Liver (tissue), 9 donors: Measurements from ENCODE around the gene PTRH2. TPM values are rescaled to one million over a fixed set of nuclear protein-coding genes. Genes with fewer than 3 reads are reported as not detected.

Source experiments
- DNase-seq: peaks from one replicate; pipeline ENCODE4 v3.0.0-alpha.2; 2017; ENCODE audit warnings: low spot score
- H3K27ac ChIP-seq, 2 donors: one replicate each; pipeline ENCODE4 v1.7.0; 2013; ENCODE audit warnings: inconsistent platforms in 2 of 2, low read length in 2 of 2, control low read depth in 1 of 2, low read depth in 1 of 2, mild to moderate bottlenecking in 1 of 2
- H3K27me3 ChIP-seq, 4 donors: one replicate each; pipeline versions ENCODE4 v1.6.1 to v1.7.0; 2013; ENCODE audit warnings: low read length in 3 of 4, inconsistent platforms in 1 of 4, mild to moderate bottlenecking in 1 of 4, moderate library complexity in 1 of 4; ENCODE audit not compliant: control insufficient read depth in 4 of 4, insufficient read depth in 4 of 4
- H3K36me3 ChIP-seq, 4 donors: one replicate each; pipeline versions ENCODE4 v1.6.1 to v1.7.0; 2013; ENCODE audit warnings: low read length in 3 of 4, mild to moderate bottlenecking in 3 of 4, low read depth in 1 of 4, moderate library complexity in 1 of 4; ENCODE audit not compliant: control insufficient read depth in 4 of 4, insufficient read depth in 3 of 4
- H3K4me1 ChIP-seq, 4 donors: one replicate each; pipeline versions ENCODE4 v1.6.1 to v1.7.0; 2013; ENCODE audit warnings: low read length in 3 of 4, mild to moderate bottlenecking in 3 of 4, moderate library complexity in 1 of 4; ENCODE audit not compliant: control insufficient read depth in 4 of 4, insufficient read depth in 4 of 4
- H3K4me3 ChIP-seq, 3 donors: one replicate each; pipeline versions ENCODE4 v1.6.1 to v1.7.0; 2013; ENCODE audit warnings: low read length in 3 of 3, control low read depth in 1 of 3, low read depth in 1 of 3, mild to moderate bottlenecking in 1 of 3
- H3K9ac ChIP-seq, 2 donors: one replicate each; pipeline ENCODE4 v1.7.0; 2013; ENCODE audit warnings: low read length in 2 of 2, mild to moderate bottlenecking in 2 of 2, moderate library complexity in 2 of 2, control low read depth in 1 of 2, low read depth in 1 of 2
- H3K9me3 ChIP-seq, 4 donors: one replicate each; pipeline versions ENCODE4 v1.6.1 to v1.7.0; 2013; ENCODE audit warnings: low read length in 3 of 4; ENCODE audit not compliant: control insufficient read depth in 4 of 4
- EGR1 ChIP-seq, 2 donors: IDR thresholded peaks; 2 replicates each; pipeline ENCODE4 v1.6.1; 2016 to 2018; ENCODE audit warnings: antibody characterized with exemption in 2 of 2, low read depth in 2 of 2
- FOXA1 ChIP-seq: IDR thresholded peaks from 2 replicates; pipeline ENCODE4 v1.6.1; 2016; ENCODE audit warnings: antibody characterized with exemption
- GABPA ChIP-seq, 2 donors: IDR thresholded peaks in 1 of 2; conservative IDR thresholded peaks in 1 of 2; 2 replicates each; pipeline ENCODE4 v1.6.1; 2016; ENCODE audit warnings: antibody characterized with exemption in 2 of 2, mild to moderate bottlenecking in 1 of 2, moderate library complexity in 1 of 2
- HNF4G ChIP-seq: IDR thresholded peaks from 2 replicates; pipeline ENCODE4 v1.6.1; 2016; ENCODE audit warnings: antibody characterized with exemption
- JUND ChIP-seq, 2 donors: IDR thresholded peaks; 2 replicates each; pipeline ENCODE4 v1.6.1; 2016; ENCODE audit warnings: antibody characterized with exemption in 2 of 2
- RAD21 ChIP-seq, 2 donors: IDR thresholded peaks; 2 replicates each; pipeline ENCODE4 v1.6.1; 2016; ENCODE audit warnings: antibody characterized with exemption in 2 of 2, mild to moderate bottlenecking in 2 of 2
- RXRA ChIP-seq, 2 donors: IDR thresholded peaks; 2 replicates each; pipeline ENCODE4 v1.6.1; 2017 to 2018; ENCODE audit warnings: antibody characterized with exemption in 2 of 2, mild to moderate bottlenecking in 1 of 2
- SP1 ChIP-seq: IDR thresholded peaks from 2 replicates; pipeline ENCODE4 v1.6.1; 2018; ENCODE audit warnings: antibody characterized with exemption, mild to moderate bottlenecking
- TAF1 ChIP-seq: conservative IDR thresholded peaks from 2 replicates; pipeline ENCODE4 v1.6.1; 2016; ENCODE audit warnings: antibody characterized with exemption, mild to moderate bottlenecking
- YY1 ChIP-seq: IDR thresholded peaks from 2 replicates; pipeline ENCODE4 v1.6.1; 2016; ENCODE audit warnings: antibody characterized with exemption, mild to moderate bottlenecking
- WGBS: extraction: QIAGEN DNeasy Blood & Tissue Kit; methylation state at CpG from one replicate; pipeline ENCODE4 v1.1.7; 2013; 5-methylcytosine and 5-hydroxymethylcytosine counted together
- polyA plus RNA-seq, 2 donors: library from polyadenylated mRNA; stranded (reverse) in 1 of 2; unstranded in 1 of 2; fragments of 200-250 nt in 1 of 2; fragments of >200 nt in 1 of 2; fragmentation: Nextera tagmentation in 1 of 2; extraction: Ambion mirVana in 1 of 2; gene quantifications; one replicate each; pipeline versions ENCODE4 v1.2.1 to v1.2.3, GENCODE V29; 2013 to 2015
- total RNA-seq, 2 donors: library from RNA; depleted of rRNA; stranded (reverse); fragments of >200 nt; gene quantifications; one replicate each; pipeline ENCODE4 v1.2.3, GENCODE V29; 2014
- TF ChIP-seq, protein P1 (sequence below): IDR thresholded peaks from 2 replicates; pipeline ENCODE4 v1.6.1; 2016; ENCODE audit warnings: antibody characterized with exemption, mild to moderate bottlenecking
- TF ChIP-seq, protein P2 (sequence below): IDR thresholded peaks from 2 replicates; pipeline ENCODE4 v1.6.1; 2016; ENCODE audit warnings: antibody characterized with exemption
- TF ChIP-seq, protein P3 (sequence below): IDR thresholded peaks from 2 replicates; pipeline ENCODE4 v1.6.1; 2016; ENCODE audit warnings: antibody characterized with exemption
- donor health status: healthy.
- donor health status: healthy.
- donor health status: healthy.
- donor health status: healthy.
- donor health status: healthy.

The PTRH2 gene
- total and polyA plus RNA-seq, 4 donors = 9.7 to 39.1 (median 23.1) TPM

DNA sequence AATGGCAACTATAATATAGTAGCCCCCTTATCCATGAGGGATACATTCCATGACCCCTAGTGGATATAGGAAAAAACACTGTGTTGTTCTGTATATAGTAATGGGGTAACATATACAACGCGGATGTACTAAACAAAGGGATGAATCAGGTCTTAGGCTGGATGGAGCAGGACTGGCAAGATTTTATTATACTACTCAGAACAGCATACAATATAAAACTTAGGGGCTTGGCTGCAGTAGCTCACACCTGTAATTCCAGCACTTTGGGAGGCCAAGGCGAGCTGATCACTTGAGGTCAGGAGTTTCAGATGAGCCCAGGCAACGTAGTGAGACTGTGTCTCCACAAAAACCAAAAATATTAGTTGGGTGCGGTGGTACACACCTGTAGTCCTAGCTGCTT is 27.0 kb upstream of the PTRH2 start:
- Histone ChIP-seq H3K9me3 (no peaks in the 10 kb centered on the region), H3K36me3 (peaks cover 3 to 15% (median 11%) of the 10 kb centered on the region in 4 donors), H3K27ac (no peak overlapping the region), H3K4me3 (no peak overlapping the region), H3K9ac (no peak overlapping the region), H3K4me1 (no peaks in the 10 kb centered on the region), H3K27me3 (no peaks in the 10 kb centered on the region)
- no peak for TF ChIP-seq TAF1
- TF ChIP-seq, protein P1, sequence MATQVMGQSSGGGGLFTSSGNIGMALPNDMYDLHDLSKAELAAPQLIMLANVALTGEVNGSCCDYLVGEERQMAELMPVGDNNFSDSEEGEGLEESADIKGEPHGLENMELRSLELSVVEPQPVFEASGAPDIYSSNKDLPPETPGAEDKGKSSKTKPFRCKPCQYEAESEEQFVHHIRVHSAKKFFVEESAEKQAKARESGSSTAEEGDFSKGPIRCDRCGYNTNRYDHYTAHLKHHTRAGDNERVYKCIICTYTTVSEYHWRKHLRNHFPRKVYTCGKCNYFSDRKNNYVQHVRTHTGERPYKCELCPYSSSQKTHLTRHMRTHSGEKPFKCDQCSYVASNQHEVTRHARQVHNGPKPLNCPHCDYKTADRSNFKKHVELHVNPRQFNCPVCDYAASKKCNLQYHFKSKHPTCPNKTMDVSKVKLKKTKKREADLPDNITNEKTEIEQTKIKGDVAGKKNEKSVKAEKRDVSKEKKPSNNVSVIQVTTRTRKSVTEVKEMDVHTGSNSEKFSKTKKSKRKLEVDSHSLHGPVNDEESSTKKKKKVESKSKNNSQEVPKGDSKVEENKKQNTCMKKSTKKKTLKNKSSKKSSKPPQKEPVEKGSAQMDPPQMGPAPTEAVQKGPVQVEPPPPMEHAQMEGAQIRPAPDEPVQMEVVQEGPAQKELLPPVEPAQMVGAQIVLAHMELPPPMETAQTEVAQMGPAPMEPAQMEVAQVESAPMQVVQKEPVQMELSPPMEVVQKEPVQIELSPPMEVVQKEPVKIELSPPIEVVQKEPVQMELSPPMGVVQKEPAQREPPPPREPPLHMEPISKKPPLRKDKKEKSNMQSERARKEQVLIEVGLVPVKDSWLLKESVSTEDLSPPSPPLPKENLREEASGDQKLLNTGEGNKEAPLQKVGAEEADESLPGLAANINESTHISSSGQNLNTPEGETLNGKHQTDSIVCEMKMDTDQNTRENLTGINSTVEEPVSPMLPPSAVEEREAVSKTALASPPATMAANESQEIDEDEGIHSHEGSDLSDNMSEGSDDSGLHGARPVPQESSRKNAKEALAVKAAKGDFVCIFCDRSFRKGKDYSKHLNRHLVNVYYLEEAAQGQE = no peak
- TF ChIP-seq, protein P2, sequence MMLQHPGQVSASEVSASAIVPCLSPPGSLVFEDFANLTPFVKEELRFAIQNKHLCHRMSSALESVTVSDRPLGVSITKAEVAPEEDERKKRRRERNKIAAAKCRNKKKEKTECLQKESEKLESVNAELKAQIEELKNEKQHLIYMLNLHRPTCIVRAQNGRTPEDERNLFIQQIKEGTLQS = no peak
- TF ChIP-seq RXRA (IDR thresholded peaks at IDR 0.05) = no peak
- no peak for TF ChIP-seq HNF4G
- TF ChIP-seq, protein P3, sequence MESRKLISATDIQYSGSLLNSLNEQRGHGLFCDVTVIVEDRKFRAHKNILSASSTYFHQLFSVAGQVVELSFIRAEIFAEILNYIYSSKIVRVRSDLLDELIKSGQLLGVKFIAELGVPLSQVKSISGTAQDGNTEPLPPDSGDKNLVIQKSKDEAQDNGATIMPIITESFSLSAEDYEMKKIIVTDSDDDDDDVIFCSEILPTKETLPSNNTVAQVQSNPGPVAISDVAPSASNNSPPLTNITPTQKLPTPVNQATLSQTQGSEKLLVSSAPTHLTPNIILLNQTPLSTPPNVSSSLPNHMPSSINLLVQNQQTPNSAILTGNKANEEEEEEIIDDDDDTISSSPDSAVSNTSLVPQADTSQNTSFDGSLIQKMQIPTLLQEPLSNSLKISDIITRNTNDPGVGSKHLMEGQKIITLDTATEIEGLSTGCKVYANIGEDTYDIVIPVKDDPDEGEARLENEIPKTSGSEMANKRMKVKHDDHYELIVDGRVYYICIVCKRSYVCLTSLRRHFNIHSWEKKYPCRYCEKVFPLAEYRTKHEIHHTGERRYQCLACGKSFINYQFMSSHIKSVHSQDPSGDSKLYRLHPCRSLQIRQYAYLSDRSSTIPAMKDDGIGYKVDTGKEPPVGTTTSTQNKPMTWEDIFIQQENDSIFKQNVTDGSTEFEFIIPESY = no peak
- TF ChIP-seq SP1 = no peak
- TF ChIP-seq RAD21 (IDR thresholded peaks at IDR 0.05) = no peak
- no peak for TF ChIP-seq GABPA (IDR thresholded peaks at IDR 0.05 in 1 of 2, conservative IDR thresholded peaks at IDR 0.05 in 1 of 2)
- DNase-seq = no peak
- WGBS = 90% methylated on average over 5 of the region's 5 CpGs

DNA sequence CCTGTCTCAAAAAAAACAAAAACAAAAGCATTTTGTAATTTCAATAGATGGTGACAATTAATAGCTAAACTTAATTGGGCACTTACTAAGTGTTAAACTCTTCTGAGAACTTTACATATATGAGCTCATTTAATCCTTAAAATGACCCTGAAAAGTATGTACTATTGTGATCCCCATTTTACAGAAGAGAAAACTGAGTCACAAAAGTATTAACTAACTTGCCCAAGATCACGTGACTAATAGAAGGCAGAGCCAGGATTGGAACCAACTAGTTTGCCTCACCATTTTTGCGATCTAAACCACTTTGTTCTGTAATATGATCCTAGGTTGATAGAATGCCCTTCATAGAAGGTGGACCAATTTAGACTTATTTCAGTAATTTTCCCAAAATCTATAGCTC is 26.5 kb upstream of the PTRH2 start:
- TF ChIP-seq, protein P3 = no peak
- TF ChIP-seq FOXA1 = no peak
- no peak for TF ChIP-seq HNF4G
- no peak for TF ChIP-seq EGR1 (IDR thresholded peaks at IDR 0.05; ENCODE audit: low read depth in 2 of 2)
- no peak for TF ChIP-seq YY1
- no peak for TF ChIP-seq JUND (IDR thresholded peaks at IDR 0.05)
- TF ChIP-seq, protein P2 = no peak
- H3K27ac ChIP-seq = no peak overlapping the region
- no peak for DNase-seq
- peaks cover 0 to 1% (median 0%) of the 10 kb centered on the region in 4 donors for H3K4me1 ChIP-seq
- no peaks in the 10 kb centered on the region for H3K9me3 ChIP-seq
- peaks cover 3 to 12% (median 10%) of the 10 kb centered on the region in 4 donors for H3K36me3 ChIP-seq
- H3K27me3 ChIP-seq = no peaks in the 10 kb centered on the region
- H3K4me3 ChIP-seq = no peak overlapping the region
- H3K9ac ChIP-seq = no peak overlapping the region
- WGBS = 95% methylated on average over 2 of the region's 2 CpGs
